Measurements from ENCODE around the gene RYR2. TPM values are rescaled to one million over a fixed set of nuclear protein-coding genes. Genes with fewer than 3 reads are reported as not detected.
"Not testable (repeated sequence)": the region's sequence is repeated elsewhere in the genome, so short reads cannot be mapped to it uniquely, and the experiment has no call there.

The RYR2 gene
- total RNA-seq, 1 donor from 2014 or later, result 8.7 TPM

DNA sequence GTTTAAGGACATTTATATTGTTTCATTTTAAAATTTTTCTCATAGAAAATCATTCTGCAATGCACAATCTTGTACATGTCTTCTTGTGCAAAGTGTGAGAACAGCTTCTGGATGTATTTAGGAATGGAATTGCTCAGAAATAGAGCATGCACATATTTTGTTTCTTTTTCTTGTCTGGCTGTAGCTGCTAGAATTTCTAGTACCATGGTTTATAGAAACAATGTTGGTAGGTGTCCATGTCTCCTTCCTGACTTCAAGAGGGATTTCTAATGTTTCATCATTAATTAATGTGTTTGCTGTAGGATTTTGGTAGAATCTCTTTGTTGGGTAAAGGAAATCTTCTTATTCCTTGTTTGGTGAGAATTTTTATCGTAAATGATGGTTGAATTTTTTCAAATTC is 99.0 kb downstream of the RYR2 start:
- no peak overlapping the region for H3K27ac Mint-ChIP-seq

DNA sequence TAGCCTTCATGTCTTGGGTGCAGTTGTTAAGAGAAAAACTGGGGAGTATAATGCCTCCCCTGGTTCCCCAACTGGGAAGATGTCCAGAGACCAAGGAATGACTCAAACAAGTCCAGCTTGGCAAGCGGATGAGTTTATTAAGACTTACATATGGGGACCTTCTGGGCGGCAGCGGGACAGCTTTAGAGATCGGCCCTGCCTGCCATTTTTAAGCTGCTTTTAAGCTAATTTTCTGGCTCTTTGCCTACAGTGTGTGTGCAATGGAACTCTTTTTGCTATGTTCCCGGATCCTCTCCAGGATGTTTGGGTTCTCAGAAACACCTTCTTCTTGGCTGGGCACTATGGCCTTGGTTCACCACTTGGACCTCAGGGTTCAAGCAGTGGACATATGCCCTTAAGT is 99.5 kb downstream of the RYR2 start:
- Mint-ChIP-seq H3K9me3 (no peaks in the 10 kb centered on the region), H3K27me3 (ENCODE audit: low read depth) (peaks cover 3% of the 10 kb centered on the region), H3K36me3 (ENCODE audit: low read depth) (no peaks in the 10 kb centered on the region), H3K27ac (no peak overlapping the region), H3K4me1 (ENCODE audit: low read depth) (no peaks in the 10 kb centered on the region), H3K4me3 (ENCODE audit: low read depth) (no peak overlapping the region)
- no peak for DNase-seq (ENCODE audit: low spot score)
- intact Hi-C loops (cut with micrococcal nuclease), result no loop called here

More for the DNA sequence above, 99.0 kb downstream of the RYR2 start:
- Mint-ChIP-seq H3K36me3 (ENCODE audit: low read depth) (no peaks in the 10 kb centered on the region), H3K9me3 (no peaks in the 10 kb centered on the region), H3K27me3 (ENCODE audit: low read depth) (peaks cover 3% of the 10 kb centered on the region), H3K4me1 (ENCODE audit: low read depth) (no peaks in the 10 kb centered on the region), H3K4me3 (ENCODE audit: low read depth) (no peak overlapping the region)
- intact Hi-C loops (cut with micrococcal nuclease), result no loop called here
- DNase-seq (ENCODE audit: low spot score), result no peak

DNA sequence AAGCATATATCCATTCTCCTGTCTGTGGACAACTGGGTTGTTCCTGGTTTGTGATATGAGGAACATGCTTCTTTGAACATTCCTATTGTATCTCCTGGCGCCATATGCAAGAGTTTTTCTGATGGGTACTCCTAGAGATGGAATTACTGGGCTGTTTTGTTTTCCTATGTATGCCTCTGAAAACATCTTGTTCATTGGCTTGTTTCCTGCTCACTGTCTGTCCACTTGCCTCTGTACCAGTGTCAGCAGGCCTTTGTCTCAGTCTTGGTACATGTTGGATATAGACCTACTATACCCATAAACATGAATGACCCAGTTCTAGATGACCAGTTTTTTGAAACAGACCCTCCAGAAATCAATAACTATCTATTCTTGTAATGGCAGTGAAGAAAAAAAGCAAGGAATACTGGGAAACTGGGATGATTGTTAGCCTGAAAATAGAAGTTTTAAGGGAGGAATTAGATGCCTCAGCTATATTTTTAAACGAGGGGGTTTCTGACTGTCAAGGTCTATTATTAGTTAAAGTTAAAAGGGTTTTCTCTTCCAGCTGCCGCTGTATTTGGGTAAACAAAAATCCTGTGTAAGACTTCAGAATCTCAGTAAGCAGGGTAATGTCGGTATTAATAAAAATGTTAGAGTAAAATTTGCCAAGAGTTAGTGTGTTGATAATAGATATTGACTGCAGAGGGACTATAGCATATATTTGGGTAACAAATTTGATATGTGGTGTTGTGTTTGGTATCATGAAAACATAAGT is 103.6 kb downstream of the RYR2 start:
- peaks cover 5% of the 10 kb centered on the region for H3K27me3 Mint-ChIP-seq (ENCODE audit: low read depth)
- H3K9me3 Mint-ChIP-seq, result no peaks in the 10 kb centered on the region
- DNase-seq (ENCODE audit: low spot score), result no peak
- H3K36me3 Mint-ChIP-seq (ENCODE audit: low read depth), result no peaks in the 10 kb centered on the region
- H3K4me3 Mint-ChIP-seq (ENCODE audit: low read depth), result no peak overlapping the region
- no peak overlapping the region for H3K27ac Mint-ChIP-seq
- H3K4me1 Mint-ChIP-seq (ENCODE audit: low read depth), result no peaks in the 10 kb centered on the region
- intact Hi-C loops (cut with micrococcal nuclease), result no loop called here

- intact Hi-C loops (cut with micrococcal nuclease), result no loop called here
- no peak overlapping the region for H3K4me3 Mint-ChIP-seq (ENCODE audit: low read depth)
- H3K4me1 Mint-ChIP-seq (ENCODE audit: low read depth), result no peaks in the 10 kb centered on the region
- peaks cover 5% of the 10 kb centered on the region for H3K27me3 Mint-ChIP-seq (ENCODE audit: low read depth)
- no peak for DNase-seq (ENCODE audit: low spot score)
- H3K36me3 Mint-ChIP-seq (ENCODE audit: low read depth), result no peaks in the 10 kb centered on the region
- no peak overlapping the region for H3K27ac Mint-ChIP-seq
- no peaks in the 10 kb centered on the region for H3K9me3 Mint-ChIP-seq
Measured at GRCh38 chr1:237146241-237146640, 104.3 kb downstream of the RYR2 start.

GRCh38 chr1:237149857-237150256 is 107.9 kb downstream of the RYR2 start:
- no peaks in the 10 kb centered on the region for H3K4me1 Mint-ChIP-seq (ENCODE audit: low read depth)
- no peaks in the 10 kb centered on the region for H3K9me3 Mint-ChIP-seq
- intact Hi-C loops (cut with micrococcal nuclease), result no loop called here
- no peak overlapping the region for H3K27ac Mint-ChIP-seq
- no peak overlapping the region for H3K4me3 Mint-ChIP-seq (ENCODE audit: low read depth)
- peaks cover 9% of the 10 kb centered on the region for H3K27me3 Mint-ChIP-seq (ENCODE audit: low read depth)
- DNase-seq (ENCODE audit: low spot score), result no peak
- H3K36me3 Mint-ChIP-seq (ENCODE audit: low read depth), result no peaks in the 10 kb centered on the region

DNA sequence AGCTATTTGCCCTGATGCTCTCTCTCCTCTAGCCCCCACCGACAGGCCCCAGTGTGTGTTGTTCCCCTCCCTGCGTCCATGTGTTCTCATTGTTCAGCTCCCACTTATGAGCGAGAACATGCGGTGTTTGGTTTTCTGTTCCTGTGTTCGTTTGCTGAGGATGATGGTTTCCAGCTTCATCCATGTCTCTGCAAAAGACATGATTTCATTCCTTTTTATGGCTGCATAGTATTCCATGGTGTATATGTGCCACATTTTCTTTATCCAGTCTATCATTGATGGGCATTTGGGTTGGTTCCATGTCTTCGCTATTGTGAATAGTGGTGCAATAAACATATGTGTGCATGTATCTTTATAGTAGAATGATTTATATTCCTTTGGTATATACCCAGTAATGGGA is 110.0 kb downstream of the RYR2 start:
- not testable (repeated sequence) for DNase-seq (ENCODE audit: low spot score); H3K27me3 Mint-ChIP-seq (ENCODE audit: low read depth)

GRCh38 chr1:237152506-237153335 is 110.7 kb downstream of the RYR2 start:
- Mint-ChIP-seq H3K4me3 (ENCODE audit: low read depth) (no peak overlapping the region), H3K4me1 (ENCODE audit: low read depth) (no peaks in the 10 kb centered on the region), H3K27ac (no peak overlapping the region), H3K27me3 (ENCODE audit: low read depth) (peaks cover 6% of the 10 kb centered on the region), H3K36me3 (ENCODE audit: low read depth) (no peaks in the 10 kb centered on the region), H3K9me3 (no peaks in the 10 kb centered on the region)
- DNase-seq (ENCODE audit: low spot score), result no peak
- intact Hi-C loops (cut with micrococcal nuclease), result no loop called here

More for the DNA sequence above, 110.0 kb downstream of the RYR2 start:
- H3K9me3 Mint-ChIP-seq; intact Hi-C loops (cut with micrococcal nuclease); H3K4me1 Mint-ChIP-seq (ENCODE audit: low read depth); H3K36me3 Mint-ChIP-seq (ENCODE audit: low read depth); H3K4me3 Mint-ChIP-seq (ENCODE audit: low read depth); H3K27ac Mint-ChIP-seq: not testable (repeated sequence)

- Mint-ChIP-seq H3K9me3 (no peaks in the 10 kb centered on the region), H3K4me1 (ENCODE audit: low read depth) (no peaks in the 10 kb centered on the region), H3K4me3 (ENCODE audit: low read depth) (no peak overlapping the region), H3K36me3 (ENCODE audit: low read depth) (no peaks in the 10 kb centered on the region), H3K27me3 (ENCODE audit: low read depth) (peaks cover 3% of the 10 kb centered on the region), H3K27ac (no peak overlapping the region)
- intact Hi-C loops (cut with micrococcal nuclease), result no loop called here
- DNase-seq (ENCODE audit: low spot score), result no peak
Measured at GRCh38 chr1:237154157-237154556, 112.2 kb downstream of the RYR2 start.

GRCh38 chr1:237164406-237165352 is 122.7 kb downstream of the RYR2 start:
- Mint-ChIP-seq H3K27ac (no peak overlapping the region), H3K4me1 (ENCODE audit: low read depth) (no peaks in the 10 kb centered on the region), H3K27me3 (ENCODE audit: low read depth) (peaks cover 4% of the 10 kb centered on the region), H3K4me3 (ENCODE audit: low read depth) (no peak overlapping the region), H3K36me3 (ENCODE audit: low read depth) (no peaks in the 10 kb centered on the region), H3K9me3 (no peaks in the 10 kb centered on the region)
- no peak for DNase-seq (ENCODE audit: low spot score)
- intact Hi-C loops (cut with micrococcal nuclease), result no loop called here

DNA sequence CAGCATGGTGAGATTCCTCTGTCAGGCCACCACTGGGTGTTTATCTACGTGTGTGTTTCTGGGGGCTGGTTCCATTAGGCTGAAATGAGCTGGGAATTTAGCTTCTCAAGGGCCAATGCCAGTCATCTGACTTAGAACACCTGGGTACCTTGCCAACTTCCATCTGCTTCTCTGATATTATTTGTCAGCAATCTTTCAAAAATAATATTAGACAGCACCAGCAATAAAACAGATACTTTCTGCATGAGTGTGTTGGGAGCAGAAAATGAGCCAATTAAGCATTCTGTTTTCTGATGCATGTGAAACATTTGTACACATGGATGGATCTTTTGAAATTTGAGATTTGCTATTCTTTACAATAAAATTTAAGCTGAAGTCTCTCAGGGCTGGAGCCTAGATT is 124.1 kb downstream of the RYR2 start:
- Mint-ChIP-seq H3K4me1 (ENCODE audit: low read depth) (no peaks in the 10 kb centered on the region), H3K4me3 (ENCODE audit: low read depth) (no peak overlapping the region), H3K9me3 (no peaks in the 10 kb centered on the region), H3K36me3 (ENCODE audit: low read depth) (no peaks in the 10 kb centered on the region), H3K27me3 (ENCODE audit: low read depth) (peaks cover 4% of the 10 kb centered on the region), H3K27ac (no peak overlapping the region)
- no peak for DNase-seq (ENCODE audit: low spot score)
- intact Hi-C loops (cut with micrococcal nuclease), result no loop called here

- no peak for DNase-seq (ENCODE audit: low spot score)
- intact Hi-C loops (cut with micrococcal nuclease), result no loop called here
- H3K4me1 Mint-ChIP-seq (ENCODE audit: low read depth), result no peaks in the 10 kb centered on the region
- H3K9me3 Mint-ChIP-seq, result no peaks in the 10 kb centered on the region
- no peaks in the 10 kb centered on the region for H3K36me3 Mint-ChIP-seq (ENCODE audit: low read depth)
- H3K27ac Mint-ChIP-seq, result no peak overlapping the region
- H3K27me3 Mint-ChIP-seq (ENCODE audit: low read depth), result peaks cover 6% of the 10 kb centered on the region
- no peak overlapping the region for H3K4me3 Mint-ChIP-seq (ENCODE audit: low read depth)
Measured at GRCh38 chr1:237166593-237167101, 124.7 kb downstream of the RYR2 start.

DNA sequence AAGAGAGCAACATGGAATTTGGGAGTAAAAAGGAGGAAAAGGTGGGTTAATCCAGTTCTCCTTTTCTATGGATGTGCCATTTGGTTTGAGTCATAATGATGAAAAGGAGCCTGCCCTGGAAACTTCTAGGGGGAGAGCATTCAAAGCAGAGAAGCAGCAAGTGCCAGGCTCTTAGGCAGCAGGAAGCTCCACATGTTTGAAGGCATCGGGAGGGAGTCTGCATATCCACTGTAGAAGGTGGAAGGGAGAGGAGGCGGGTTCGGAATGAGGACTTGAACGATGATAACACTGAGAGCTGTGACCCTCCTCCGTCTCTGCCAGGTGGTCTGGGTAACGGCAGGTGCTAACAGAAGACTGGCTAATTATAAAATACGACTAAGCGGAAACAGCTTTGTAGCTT is 128.2 kb downstream of the RYR2 start:
- Mint-ChIP-seq H3K27me3 (ENCODE audit: low read depth) (peaks cover 8% of the 10 kb centered on the region), H3K4me1 (ENCODE audit: low read depth) (no peaks in the 10 kb centered on the region), H3K36me3 (ENCODE audit: low read depth) (no peaks in the 10 kb centered on the region), H3K4me3 (ENCODE audit: low read depth) (no peak overlapping the region), H3K9me3 (no peaks in the 10 kb centered on the region), H3K27ac (no peak overlapping the region)
- intact Hi-C loops (cut with micrococcal nuclease), result no loop called here
- DNase-seq (ENCODE audit: low spot score), result no peak

All from activated T-helper 2 cell treated with anti-CD3 and anti-CD28 coated beads, Interferon-gamma antibody, Interleukin-2, Interleukin-4, amounts not matched to agents 10 μg/mL and 5 μg/mL and 100 μg/mL, durations not matched to agents 14 hours and 24 hours and 36 hours (primary cell).